GM12874 (cell line): ENCODE data around the gene ITGB4.

ENCODE experiments used
- TF ChIP-seq, protein P1 (sequence below): IDR thresholded peaks from 2 replicates; pipeline ENCODE4 v1.5.1; 2011; ENCODE audit warnings: low read depth, mild to moderate bottlenecking, control low read depth, low read length, moderate library complexity; ENCODE audit not compliant: insufficient read depth

The ITGB4 gene

GRCh38 chr17:75691801-75692626 lies 29.2 kb upstream of the ITGB4 start:
- TF ChIP-seq, protein P1, sequence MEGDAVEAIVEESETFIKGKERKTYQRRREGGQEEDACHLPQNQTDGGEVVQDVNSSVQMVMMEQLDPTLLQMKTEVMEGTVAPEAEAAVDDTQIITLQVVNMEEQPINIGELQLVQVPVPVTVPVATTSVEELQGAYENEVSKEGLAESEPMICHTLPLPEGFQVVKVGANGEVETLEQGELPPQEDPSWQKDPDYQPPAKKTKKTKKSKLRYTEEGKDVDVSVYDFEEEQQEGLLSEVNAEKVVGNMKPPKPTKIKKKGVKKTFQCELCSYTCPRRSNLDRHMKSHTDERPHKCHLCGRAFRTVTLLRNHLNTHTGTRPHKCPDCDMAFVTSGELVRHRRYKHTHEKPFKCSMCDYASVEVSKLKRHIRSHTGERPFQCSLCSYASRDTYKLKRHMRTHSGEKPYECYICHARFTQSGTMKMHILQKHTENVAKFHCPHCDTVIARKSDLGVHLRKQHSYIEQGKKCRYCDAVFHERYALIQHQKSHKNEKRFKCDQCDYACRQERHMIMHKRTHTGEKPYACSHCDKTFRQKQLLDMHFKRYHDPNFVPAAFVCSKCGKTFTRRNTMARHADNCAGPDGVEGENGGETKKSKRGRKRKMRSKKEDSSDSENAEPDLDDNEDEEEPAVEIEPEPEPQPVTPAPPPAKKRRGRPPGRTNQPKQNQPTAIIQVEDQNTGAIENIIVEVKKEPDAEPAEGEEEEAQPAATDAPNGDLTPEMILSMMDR: no peak

DNA sequence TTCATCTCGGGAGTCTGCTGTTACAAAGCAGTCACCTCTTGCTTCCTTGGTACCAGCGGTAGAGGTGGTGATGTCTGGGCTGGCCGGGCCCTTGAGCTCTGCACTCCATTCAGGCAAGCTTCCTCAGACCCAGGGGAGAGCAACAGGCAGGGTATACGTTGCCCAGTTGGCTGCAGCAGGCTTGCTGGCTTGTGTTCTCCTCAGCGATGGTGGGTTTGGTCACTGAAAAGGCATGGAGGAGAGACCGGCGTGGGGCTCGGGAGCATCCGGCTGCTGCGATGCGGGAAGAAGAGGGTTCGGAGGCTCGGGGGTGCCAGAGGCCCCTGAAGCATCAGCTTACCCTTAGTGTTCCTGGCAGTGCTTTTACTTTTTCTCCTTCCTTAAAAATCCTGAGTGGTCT lies 28.3 kb upstream of the ITGB4 start:
- TF ChIP-seq, protein P1: no peak

DNA sequence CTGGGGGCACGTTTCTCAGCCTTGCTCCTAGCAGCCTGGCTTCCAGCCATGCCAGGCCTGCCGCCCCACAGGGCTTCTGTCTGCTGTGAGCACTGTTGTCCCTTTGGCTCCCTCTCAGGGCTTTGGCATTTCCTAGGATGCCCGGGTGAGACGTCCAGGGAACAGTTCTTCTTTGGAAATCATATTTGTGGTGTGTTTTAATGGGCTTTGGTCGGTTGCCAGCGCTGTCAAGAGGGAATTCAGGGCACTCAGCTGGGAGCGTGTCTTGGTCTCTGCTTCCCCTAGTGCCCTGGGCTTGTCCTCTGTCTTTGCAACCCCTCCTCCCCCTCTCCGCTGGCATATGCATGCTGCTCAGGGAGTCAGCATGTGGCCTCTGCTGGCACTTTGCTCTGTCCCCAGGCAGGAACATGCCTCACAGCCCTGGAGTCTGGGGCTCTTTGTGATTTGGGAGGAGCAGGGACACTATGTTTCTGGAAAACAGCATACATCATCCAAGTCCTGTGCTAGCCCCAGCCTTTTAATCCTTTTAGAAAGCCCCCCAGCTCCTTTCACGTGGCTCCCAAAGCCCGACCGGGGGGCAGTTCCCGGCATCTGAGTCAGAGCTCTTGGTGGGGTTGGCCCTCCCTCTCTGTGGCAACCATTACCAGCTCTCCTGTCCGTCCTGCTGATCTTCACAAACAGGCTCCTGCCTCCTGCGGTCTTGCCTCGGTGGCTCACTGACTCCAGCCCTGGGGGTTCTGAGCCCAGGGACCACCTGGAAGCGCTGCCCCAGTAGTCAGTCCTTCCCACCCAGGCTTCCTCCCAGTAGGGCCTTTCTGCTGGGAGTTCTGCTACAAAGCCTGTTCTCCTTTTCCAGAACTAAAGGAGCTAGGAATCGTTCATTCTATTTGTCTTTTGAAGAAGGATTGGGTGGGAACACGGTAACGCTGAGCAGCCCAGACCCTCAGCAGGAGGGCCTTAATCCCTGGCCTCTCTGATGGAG lies 27.5 kb upstream of the ITGB4 start:
- TF ChIP-seq, protein P1: no peak

- TF ChIP-seq, protein P1: no peak
These were observed 26.7 kb upstream of the ITGB4 start for GRCh38 chr17:75694536-75694935.

- TF ChIP-seq, protein P1: no peak
These were observed 26.0 kb upstream of the ITGB4 start for GRCh38 chr17:75695141-75695829.

- TF ChIP-seq, protein P1: no peak
These were observed 25.4 kb upstream of the ITGB4 start for GRCh38 chr17:75695830-75696271.
